GM10266 (cell line): Measurements from ENCODE around the gene RBM12.
"Not testable (repeated sequence)": the region's sequence is repeated elsewhere in the genome, so short reads cannot be mapped to it uniquely, and the experiment has no call there.

Source experiments
- DNase-seq: peaks from one replicate; pipeline ENCODE4 v3.0.0; 2012; ENCODE audit errors: extremely low spot score
- TF ChIP-seq, protein P1 (sequence below): IDR thresholded peaks from 2 replicates; pipeline ENCODE4 v1.5.1; 2012; ENCODE audit warnings: mild to moderate bottlenecking, low read depth; ENCODE audit not compliant: control insufficient read depth, insufficient read depth; ENCODE audit errors: missing control alignments

The RBM12 gene, protein sequence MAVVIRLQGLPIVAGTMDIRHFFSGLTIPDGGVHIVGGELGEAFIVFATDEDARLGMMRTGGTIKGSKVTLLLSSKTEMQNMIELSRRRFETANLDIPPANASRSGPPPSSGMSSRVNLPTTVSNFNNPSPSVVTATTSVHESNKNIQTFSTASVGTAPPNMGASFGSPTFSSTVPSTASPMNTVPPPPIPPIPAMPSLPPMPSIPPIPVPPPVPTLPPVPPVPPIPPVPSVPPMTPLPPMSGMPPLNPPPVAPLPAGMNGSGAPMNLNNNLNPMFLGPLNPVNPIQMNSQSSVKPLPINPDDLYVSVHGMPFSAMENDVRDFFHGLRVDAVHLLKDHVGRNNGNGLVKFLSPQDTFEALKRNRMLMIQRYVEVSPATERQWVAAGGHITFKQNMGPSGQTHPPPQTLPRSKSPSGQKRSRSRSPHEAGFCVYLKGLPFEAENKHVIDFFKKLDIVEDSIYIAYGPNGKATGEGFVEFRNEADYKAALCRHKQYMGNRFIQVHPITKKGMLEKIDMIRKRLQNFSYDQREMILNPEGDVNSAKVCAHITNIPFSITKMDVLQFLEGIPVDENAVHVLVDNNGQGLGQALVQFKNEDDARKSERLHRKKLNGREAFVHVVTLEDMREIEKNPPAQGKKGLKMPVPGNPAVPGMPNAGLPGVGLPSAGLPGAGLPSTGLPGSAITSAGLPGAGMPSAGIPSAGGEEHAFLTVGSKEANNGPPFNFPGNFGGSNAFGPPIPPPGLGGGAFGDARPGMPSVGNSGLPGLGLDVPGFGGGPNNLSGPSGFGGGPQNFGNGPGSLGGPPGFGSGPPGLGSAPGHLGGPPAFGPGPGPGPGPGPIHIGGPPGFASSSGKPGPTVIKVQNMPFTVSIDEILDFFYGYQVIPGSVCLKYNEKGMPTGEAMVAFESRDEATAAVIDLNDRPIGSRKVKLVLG

DNA sequence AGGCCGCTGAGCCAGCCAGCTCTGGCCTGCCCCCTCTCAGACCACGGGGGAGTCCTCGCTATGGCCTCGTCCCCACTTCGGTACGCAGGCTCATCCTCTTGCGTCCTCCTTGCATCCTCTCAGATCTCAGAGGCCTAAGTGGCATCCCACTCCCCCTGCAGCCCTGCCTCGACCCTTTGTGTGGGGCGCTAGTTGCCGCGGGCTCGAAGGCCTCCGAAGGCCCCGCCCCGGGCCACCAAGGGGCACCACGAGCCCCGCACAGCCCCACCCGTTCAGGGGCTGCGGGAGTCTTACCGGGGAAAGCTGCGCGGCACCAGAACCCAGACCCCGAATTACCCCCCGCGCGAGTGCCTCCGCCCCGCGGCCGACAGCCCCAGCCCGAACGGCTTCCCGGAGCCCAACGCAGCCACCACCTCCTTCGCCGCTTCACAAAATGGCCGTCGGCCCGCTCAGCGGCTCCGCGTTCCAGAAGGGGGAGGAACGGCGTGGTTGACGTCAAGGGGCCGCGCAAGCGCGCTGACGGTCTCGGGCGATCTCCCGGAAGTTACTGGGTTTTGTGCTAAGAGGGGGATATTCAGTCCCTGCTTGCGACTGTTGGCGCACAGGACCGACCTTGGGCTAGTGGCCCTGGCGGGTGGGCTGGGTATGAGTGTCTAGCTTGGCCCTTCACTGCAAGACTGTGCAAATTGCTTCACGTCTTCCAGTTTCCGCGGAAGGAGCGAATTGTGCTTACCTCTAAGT, at the start of gene RBM12, which contains the start of gene CPNE1:
TSS of gene RBM12 (minus strand) at position 435 of the 741 bp plus-strand sequence. CDS start 9,578 bp downstream, outside the sequence.
TSS of gene CPNE1 (minus strand) at position 435 of the 741 bp plus-strand sequence. CDS start 31,977 bp downstream, outside the sequence.
- TF ChIP-seq, protein P1, sequence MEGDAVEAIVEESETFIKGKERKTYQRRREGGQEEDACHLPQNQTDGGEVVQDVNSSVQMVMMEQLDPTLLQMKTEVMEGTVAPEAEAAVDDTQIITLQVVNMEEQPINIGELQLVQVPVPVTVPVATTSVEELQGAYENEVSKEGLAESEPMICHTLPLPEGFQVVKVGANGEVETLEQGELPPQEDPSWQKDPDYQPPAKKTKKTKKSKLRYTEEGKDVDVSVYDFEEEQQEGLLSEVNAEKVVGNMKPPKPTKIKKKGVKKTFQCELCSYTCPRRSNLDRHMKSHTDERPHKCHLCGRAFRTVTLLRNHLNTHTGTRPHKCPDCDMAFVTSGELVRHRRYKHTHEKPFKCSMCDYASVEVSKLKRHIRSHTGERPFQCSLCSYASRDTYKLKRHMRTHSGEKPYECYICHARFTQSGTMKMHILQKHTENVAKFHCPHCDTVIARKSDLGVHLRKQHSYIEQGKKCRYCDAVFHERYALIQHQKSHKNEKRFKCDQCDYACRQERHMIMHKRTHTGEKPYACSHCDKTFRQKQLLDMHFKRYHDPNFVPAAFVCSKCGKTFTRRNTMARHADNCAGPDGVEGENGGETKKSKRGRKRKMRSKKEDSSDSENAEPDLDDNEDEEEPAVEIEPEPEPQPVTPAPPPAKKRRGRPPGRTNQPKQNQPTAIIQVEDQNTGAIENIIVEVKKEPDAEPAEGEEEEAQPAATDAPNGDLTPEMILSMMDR, result no peak
- peak; percentile 96 for DNase-seq

DNA sequence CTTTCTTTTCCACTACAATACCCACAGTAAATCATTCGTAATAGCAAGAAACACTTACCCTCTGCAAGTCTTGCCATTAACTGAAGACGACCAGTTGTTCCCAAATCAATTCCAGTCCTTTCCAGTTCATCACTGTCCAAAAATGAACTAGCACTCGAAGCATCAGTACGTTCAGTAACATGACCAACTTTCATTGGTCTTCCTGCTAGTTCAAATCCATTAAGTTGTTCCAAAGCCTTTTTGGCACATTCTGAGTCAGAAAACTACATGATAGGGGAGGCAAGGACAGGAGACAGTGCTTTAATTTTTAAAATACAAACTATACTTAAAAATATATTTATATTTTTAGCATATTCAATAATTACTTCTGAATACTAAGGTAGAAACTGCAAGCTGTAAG, 49.4 kb upstream of the RBM12 start:
- TF ChIP-seq, protein P1, result no peak
- no peak for DNase-seq

DNA sequence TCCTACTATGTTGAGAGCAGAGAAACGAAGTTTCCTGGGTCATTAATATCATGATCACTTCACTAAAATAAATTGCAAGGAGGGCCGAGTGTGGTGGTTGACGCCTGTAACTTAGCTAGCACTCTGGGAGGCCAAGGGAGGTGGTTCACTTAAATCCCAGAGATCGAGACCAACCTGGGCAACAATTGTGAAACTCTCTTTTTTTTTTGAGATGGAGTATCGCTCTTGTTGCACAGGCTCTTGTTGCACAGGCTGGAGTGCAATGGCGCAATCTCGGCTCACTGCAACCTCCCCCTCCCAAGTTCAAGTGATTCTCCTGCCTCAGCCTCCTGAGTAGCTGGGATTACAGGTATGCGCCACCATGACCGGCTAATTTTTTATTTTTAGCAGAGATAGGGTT, 48.4 kb upstream of the RBM12 start:
- not testable (repeated sequence) for DNase-seq

DNA sequence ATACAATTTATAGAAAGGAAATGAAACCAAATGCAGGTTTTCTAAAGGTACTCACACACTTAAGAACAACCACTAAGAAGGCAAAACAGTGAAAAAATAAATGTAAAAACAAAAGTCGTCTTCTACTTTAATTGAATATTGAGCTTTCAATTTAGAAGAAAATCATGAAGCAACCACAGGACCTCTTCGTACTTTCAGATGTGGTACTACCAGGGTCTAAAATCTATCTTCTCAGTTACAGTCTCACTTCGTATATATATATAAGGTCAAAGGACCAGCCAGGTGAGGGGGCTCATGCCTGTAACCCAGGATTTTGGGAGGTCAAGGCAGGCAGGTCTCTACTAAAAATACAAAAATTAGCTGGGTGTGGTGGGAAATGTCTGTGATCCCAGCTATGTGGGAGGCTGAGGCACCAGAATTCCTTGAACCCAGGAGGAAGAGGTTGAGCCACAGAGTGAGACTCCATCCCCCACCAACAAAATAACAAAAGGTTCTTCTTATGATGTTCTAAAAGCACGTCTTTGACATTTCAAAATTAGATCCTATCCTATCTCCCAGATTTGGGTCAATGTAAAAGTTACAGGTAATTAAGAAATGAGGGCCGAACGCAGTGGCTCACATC, 47.0 kb upstream of the RBM12 start:
- TF ChIP-seq, protein P1, result no peak

DNA sequence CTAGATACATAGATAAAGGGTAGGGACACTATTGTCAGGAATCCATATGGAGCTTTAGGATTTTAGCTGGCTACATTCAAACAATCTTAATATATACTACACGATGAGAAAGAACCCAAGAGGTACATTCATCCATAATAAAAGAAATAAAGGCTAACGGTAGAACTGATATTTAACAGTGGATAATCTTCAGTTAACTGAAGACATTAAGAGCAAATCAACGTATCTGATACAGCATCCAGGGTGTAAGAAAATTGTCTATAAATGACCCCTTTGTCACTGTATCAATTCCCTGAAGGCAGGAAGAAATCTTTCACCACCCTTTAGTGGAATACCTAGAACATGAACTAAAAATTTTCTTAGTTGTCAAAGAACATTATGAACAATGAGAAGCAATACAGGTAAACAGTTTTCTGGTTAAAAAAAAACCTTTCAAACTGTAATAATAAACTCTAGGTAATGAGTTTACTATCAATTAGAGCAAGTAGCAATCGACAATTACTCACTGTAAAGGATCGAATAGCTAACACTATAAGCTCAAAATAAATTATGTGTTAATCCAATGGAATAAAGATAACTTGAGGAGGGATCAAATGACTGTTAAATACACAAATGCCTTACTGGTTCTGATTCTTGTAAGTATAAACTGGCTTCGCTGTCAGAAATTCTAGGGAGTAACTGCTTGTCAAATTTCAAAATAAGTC, 46.3 kb upstream of the RBM12 start:
- DNase-seq, result no peak
- TF ChIP-seq, protein P1, result no peak

More for the DNA sequence above, 47.0 kb upstream of the RBM12 start:
- no peak for DNase-seq

DNA sequence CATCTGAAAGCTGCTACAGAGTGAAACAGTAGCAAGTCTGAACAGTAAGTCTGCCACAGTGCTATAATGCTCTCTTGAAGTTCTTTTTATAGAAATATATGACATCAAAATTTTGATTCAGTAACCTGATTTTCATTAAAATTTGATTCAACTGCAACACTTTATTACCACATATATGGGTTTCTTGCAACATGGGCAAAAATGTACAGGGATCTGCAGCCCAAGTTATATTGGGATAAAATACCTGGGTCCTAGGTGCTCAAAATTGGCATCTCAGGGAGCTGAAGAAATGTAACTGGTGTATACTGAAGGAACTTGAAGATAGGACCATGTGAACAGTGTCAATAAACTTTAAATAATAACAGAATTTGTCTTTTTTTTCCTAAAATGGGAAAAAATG, 45.3 kb upstream of the RBM12 start:
- TF ChIP-seq, protein P1, result no peak
- no peak for DNase-seq
